ENCODE measurements around the gene IFNG.

The IFNG gene

DNA sequence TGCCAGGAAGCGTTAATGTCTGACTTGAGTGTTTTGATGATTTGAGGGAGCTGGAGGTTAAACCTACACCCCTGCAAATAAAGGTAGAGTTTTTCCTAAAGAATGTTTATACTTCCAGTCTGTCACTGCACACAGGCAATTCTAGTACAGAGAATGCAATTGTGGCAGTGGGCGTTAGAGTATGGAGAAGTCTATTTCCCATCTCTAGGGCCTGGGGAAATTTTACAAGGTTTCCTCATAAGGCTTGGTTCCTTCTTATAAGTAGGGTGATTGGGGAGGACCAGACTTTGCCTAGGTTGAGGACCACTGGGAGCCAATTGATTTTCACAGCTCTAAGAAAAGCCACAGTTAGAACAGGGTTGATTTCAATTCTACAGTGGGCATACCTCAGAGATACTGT is 44.3 kb downstream of the IFNG start:
- DNase-seq (ENCODE audit: low spot score), result no peak

DNA sequence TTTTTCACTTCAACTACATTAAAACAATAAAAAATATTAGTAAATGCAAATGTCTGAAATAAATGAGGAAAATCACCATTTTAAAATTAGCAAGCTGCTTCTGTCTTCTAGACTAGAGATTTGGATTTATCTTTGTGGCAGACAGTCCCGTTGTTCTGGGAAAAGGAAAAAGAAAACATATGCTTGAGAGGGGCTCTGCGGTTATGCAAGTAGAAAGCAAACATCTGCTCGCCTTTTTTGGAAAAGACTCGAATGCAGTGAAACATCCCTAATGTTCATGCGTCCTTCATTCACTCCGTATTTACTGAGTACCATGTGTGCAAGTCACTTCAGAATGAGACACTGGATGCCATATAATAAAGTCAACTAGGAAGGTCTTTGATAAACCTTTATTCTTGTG is 44.9 kb downstream of the IFNG start:
- no peak for DNase-seq (ENCODE audit: low spot score)

DNA sequence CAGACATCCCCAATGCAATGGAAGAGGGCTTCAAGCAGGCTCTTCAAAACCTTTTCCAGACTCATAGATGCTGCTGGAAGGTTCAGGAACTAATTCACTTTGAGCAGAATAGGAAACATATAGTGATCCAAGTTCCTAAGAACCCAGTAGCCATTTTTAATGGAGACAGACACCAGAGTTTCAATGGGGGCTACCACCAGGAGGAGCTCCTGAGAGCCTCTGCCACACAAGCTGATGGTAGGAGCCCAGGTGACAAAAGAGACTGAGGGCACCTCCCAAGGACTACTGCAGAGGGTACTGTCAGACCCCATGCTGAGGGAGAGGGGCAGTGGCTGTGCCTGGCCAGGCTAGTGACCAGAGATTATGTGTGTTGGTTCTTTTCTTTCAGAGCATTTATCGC is 45.9 kb downstream of the IFNG start:
- DNase-seq (ENCODE audit: low spot score), result no peak

DNA sequence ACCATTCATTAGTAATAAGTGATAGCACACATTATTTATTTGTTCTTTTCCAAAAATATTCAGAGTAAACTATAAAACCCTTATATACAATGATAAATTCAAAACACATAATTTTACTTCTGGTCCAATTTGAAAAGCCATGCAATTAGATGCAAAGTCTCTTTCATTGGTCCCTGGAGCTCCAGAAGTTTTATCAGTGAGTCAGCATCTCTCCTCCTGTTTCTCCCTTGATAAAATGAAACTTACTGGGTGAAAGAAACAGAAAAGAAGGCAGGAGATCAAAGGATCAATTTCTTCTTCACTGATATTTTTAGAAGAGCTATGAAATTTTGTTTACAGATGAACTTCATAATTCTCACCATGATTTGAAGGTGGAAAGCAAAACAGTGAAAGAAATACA is 47.5 kb downstream of the IFNG start:
- DNase-seq (ENCODE audit: low spot score), result no peak

DNA sequence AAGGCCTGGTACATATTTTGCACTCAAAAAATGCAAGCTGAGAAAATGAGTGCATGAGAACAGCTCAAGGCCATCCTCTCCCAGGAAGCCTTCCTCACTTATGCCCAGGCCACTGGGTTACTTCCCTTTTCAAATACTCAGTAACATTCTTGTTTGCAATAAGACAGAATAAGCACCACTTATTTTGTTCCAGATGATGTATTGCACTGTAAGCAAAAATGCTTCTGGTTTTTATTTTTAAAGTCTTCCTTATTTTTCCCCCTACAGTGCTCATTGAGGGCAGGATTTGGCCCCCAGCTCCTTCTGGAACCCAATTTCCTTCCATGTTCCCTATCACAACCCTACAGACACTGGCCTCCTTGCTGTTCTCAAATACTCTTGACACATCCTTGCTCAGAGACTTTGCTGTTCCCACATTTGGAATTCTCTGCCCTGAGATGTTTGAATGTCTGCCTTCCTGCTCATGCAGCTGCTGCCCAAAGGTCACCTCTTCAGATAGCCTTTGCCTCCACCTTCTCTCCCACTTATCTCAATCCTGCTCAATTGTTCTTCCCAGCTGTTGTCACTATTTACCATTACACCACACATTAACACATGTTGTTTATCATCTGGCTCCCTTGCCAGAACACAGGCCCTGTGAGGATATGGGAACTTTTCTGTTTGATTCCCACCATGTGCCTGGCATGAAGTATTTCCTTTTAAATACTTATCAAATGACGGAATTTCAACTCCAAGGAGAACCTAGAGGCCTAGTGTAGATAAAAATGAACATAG is 49.9 kb downstream of the IFNG start:
- DNase-seq (ENCODE audit: low spot score), result no peak

DNA sequence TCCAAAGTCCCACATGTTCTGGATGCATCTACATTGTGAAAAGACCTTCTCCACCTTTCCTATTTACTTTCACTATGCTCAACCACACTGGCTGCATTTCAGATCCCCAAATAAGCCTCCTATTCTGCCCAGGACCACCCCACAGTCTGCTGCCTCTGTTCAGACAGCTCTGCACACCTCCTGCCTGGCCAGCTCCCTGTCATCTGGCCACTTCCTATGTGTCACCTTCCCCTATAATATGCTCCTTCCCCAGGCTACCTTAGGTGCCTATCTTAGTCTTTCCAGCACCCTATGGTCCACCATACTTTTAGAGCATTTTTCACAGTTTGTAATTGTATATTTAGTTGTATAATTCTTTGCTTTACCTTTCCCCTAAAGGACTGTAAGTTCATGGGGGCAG is 50.5 kb downstream of the IFNG start:
- no peak for DNase-seq (ENCODE audit: low spot score)

DNA sequence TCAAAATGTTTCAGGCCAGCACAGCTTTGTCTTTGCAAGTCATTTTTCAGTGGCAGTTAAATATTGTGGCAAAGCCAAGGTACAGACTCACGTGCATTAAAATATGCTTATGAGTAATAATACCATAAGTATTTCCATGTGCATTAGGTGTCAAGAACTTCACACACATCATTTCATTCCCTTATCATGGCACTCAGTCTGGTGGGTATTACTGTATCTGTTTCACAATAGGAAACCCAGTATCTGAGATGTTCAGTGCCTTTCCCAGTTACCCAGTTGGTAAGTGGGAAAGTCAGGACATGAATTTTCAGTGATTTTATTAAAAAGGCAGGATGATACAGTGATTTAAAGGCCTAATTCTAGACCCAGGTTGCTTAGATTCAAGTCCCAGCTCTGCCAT is 52.9 kb downstream of the IFNG start:
- DNase-seq (ENCODE audit: low spot score), result no peak

DNA sequence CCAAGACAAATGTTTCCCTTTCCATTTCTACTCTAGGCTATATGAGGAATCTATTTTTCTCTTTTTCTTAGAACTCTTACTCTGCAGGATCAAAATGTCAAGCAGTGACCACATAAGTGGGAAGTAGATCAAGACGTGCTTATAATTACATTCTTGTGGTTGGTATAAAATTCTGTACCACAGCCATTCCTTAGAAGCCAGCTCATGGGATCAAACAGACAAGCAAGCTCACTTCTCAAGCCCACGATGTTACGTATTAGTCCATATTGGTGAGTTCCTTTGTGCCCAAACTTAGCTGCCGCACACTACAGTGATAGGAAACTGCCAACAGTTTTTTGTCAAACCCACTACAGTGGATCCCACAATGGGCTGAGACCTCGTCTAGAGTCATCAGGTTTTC is 53.4 kb downstream of the IFNG start:
- DNase-seq (ENCODE audit: low spot score), result no peak
